HG03039 (cell line): ENCODE measurements around the gene TAS2R20.
"Not testable (repeated sequence)": the region's sequence is repeated elsewhere in the genome, so short reads cannot be mapped to it uniquely, and the experiment has no call there.

ENCODE experiments used
- ATAC-seq: cut with Tn5 transposase; IDR thresholded peaks from one replicate; pipeline ENCODE4 v1.9.1; 2021; ENCODE audit warnings: mild to moderate bottlenecking, moderate library complexity; ENCODE audit not compliant: unreplicated experiment

TAS2R20 gene

GRCh38 chr12:10998204-10998603 is at the start of gene TAS2R20:
Gene TAS2R20 (minus strand): TSS chr12:10998304. CDS start chr12:10997875, 429 bp downstream.
- no peak for ATAC-seq

- not testable (repeated sequence) for ATAC-seq
Measured at GRCh38 chr12:11041366-11041765, 43.3 kb upstream of the TAS2R20 start.

GRCh38 chr12:11040162-11040561 is 42.1 kb upstream of the TAS2R20 start:
- ATAC-seq, result no peak

- no peak for ATAC-seq
Measured at GRCh38 chr12:11039171-11039570, 41.1 kb upstream of the TAS2R20 start.

- ATAC-seq, result not testable (repeated sequence)
Measured at GRCh38 chr12:11033959-11034358, 35.9 kb upstream of the TAS2R20 start.

- ATAC-seq, result no peak
Measured at GRCh38 chr12:11031307-11031706, 33.2 kb upstream of the TAS2R20 start, which contains the start of gene TAS2R31. Gene TAS2R31 (minus strand): TSS chr12:11031407. CDS start chr12:11031335, 72 bp downstream.

GRCh38 chr12:11026118-11026517 is 28.0 kb upstream of the TAS2R20 start:
- ATAC-seq, result no peak

GRCh38 chr12:11023387-11023786 is 25.3 kb upstream of the TAS2R20 start:
- no peak for ATAC-seq

- ATAC-seq, result no peak
Measured at GRCh38 chr12:11022520-11022919, 24.4 kb upstream of the TAS2R20 start, which contains the start of gene TAS2R19. Gene TAS2R19 (minus strand): TSS chr12:11022620. CDS start chr12:11022571, 49 bp downstream.

GRCh38 chr12:11016937-11017336 is 18.8 kb upstream of the TAS2R20 start:
- ATAC-seq, result no peak

- ATAC-seq, result no peak
Measured at GRCh38 chr12:11015775-11016430, 17.8 kb upstream of the TAS2R20 start.

GRCh38 chr12:11014234-11014633 is 16.1 kb upstream of the TAS2R20 start:
- ATAC-seq, result no peak

GRCh38 chr12:11007608-11008007 is 9.5 kb upstream of the TAS2R20 start:
- ATAC-seq, result no peak

- no peak for ATAC-seq
Measured at GRCh38 chr12:10994307-10994706, 3.8 kb downstream of the TAS2R20 start.

- ATAC-seq, result no peak
Measured at GRCh38 chr12:10989107-10989506, 9.0 kb downstream of the TAS2R20 start.

- no peak for ATAC-seq
Measured at GRCh38 chr12:10986812-10987211, 11.3 kb downstream of the TAS2R20 start, which contains the start of gene TAS2R50. Gene TAS2R50 (minus strand): TSS chr12:10986912. CDS start chr12:10986860, 52 bp downstream.

- ATAC-seq, result no peak
Measured at GRCh38 chr12:10982244-10982643, 15.9 kb downstream of the TAS2R20 start.

GRCh38 chr12:10974965-10975364 is 23.1 kb downstream of the TAS2R20 start:
- no peak for ATAC-seq

- ATAC-seq, result no peak
Measured at GRCh38 chr12:10968765-10969456, 29.2 kb downstream of the TAS2R20 start.

GRCh38 chr12:10967409-10967808 is 30.7 kb downstream of the TAS2R20 start:
- no peak for ATAC-seq

GRCh38 chr12:10966314-10966713 is 31.8 kb downstream of the TAS2R20 start:
- ATAC-seq, result no peak

- no peak for ATAC-seq
Measured at GRCh38 chr12:10965476-10965875, 32.6 kb downstream of the TAS2R20 start.
